Activated CD4-positive, alpha-beta T cell treated with anti-CD3 and anti-CD28 coated beads for 1 hour (primary cell): Measurements from ENCODE around the gene ZC3H12C.
A peak's percentile ranks its signal among the peaks of the same experiment; 100 is the strongest.

Source experiments
- DNase-seq: peaks from one replicate; pipeline ENCODE4 v3.0.0-alpha.2; 2020

ZC3H12C gene

GRCh38 chr11:110156503-110156902 is 63.3 kb downstream of the ZC3H12C start:
- no peak for DNase-seq

- DNase-seq: no peak
Measured at GRCh38 chr11:110158317-110159200, 65.4 kb downstream of the ZC3H12C start.

- no peak for DNase-seq
Measured at GRCh38 chr11:110159476-110159875, 66.3 kb downstream of the ZC3H12C start.

GRCh38 chr11:110160016-110160415 is 66.8 kb downstream of the ZC3H12C start:
- no peak for DNase-seq

- no peak for DNase-seq
Measured at GRCh38 chr11:110160437-110160836, 67.2 kb downstream of the ZC3H12C start.

- no peak for DNase-seq
Measured at GRCh38 chr11:110161061-110161460, 67.9 kb downstream of the ZC3H12C start.

GRCh38 chr11:110162216-110162615 is 69.0 kb downstream of the ZC3H12C start:
- DNase-seq: no peak

- no peak for DNase-seq
Measured at GRCh38 chr11:110165039-110165925, 72.1 kb downstream of the ZC3H12C start.

GRCh38 chr11:110168033-110168803 is 75.0 kb downstream of the ZC3H12C start:
- no peak for DNase-seq

- DNase-seq: no peak
Measured at GRCh38 chr11:110169738-110170137, 76.5 kb downstream of the ZC3H12C start.

- DNase-seq: no peak
Measured at GRCh38 chr11:110172468-110173065, 79.4 kb downstream of the ZC3H12C start.

GRCh38 chr11:110173811-110174644 is 80.8 kb downstream of the ZC3H12C start:
- peak; percentile 27 for DNase-seq

GRCh38 chr11:110174645-110175310 is 81.6 kb downstream of the ZC3H12C start:
- no peak for DNase-seq

GRCh38 chr11:110176366-110177085 is 83.3 kb downstream of the ZC3H12C start:
- DNase-seq: no peak

GRCh38 chr11:110177086-110177456 is 83.9 kb downstream of the ZC3H12C start:
- no peak for DNase-seq

GRCh38 chr11:110179064-110179463 is 85.9 kb downstream of the ZC3H12C start:
- DNase-seq: no peak

- DNase-seq: no peak
Measured at GRCh38 chr11:110182886-110183285, 89.7 kb downstream of the ZC3H12C start.

GRCh38 chr11:110184456-110184855 is 91.3 kb downstream of the ZC3H12C start:
- no peak for DNase-seq

GRCh38 chr11:110185121-110185591 is 92.0 kb downstream of the ZC3H12C start:
- no peak for DNase-seq

- no peak for DNase-seq
Measured at GRCh38 chr11:110185599-110185998, 92.4 kb downstream of the ZC3H12C start.
